H1 (cell line): Measurements from ENCODE around the gene EPB41L3. TPM values are rescaled to one million over a fixed set of nuclear protein-coding genes. Genes with fewer than 3 reads are reported as not detected.

Experiments
- CTCF ChIA-PET: fragments of 300-600 bp; sonication (Branson Sonifier 250); formaldehyde crosslinking; loops from one replicate; lab custom pipeline; 2021; ENCODE audit not compliant: partially characterized antibody; lab: Charles Lee
- POLR2A ChIA-PET: fragments of 300-600 bp; sonication (Branson Sonifier 250); formaldehyde crosslinking; loops from one replicate; lab custom pipeline; 2021; ENCODE audit warnings: inconsistent platforms; ENCODE audit not compliant: partially characterized antibody; lab: Charles Lee
- DNase-seq, 2 experiments: peaks; one replicate each; pipeline versions ENCODE4 v3.0.0 to v3.0.0-alpha.2; 2010 to 2022; ENCODE audit warnings: low spot score in 2 of 2, low read depth in 1 of 2, mixed read lengths in 1 of 2
- FAIRE-seq: peaks from 2 replicates; lab custom pipeline; 2011; peaks lifted over from hg19 to GRCh38; lab: Jason Lieb, UNC
- H2AFZ ChIP-seq: 2 replicates; pipeline ENCODE4 v1.8.1; 2012; ENCODE audit warnings: low read length, inconsistent platforms
- H2AK5ac ChIP-seq: 2 replicates; pipeline ENCODE4 v1.6.1; 2013; ENCODE audit warnings: low read depth, low read length
- H2BK120ac ChIP-seq: replicated peaks from 2 replicates; pipeline ENCODE3; 2013; ENCODE audit warnings: low read depth, low read length, inconsistent platforms
- H2BK12ac ChIP-seq: 2 replicates; pipeline ENCODE4 v1.6.1; 2013; ENCODE audit warnings: low read depth, low read length
- H2BK15ac ChIP-seq: 2 replicates; pipeline ENCODE4 v1.6.1; 2013; ENCODE audit warnings: low read length
- H2BK20ac ChIP-seq: 2 replicates; pipeline ENCODE4 v1.6.1; 2013; ENCODE audit warnings: low read length
- H2BK5ac ChIP-seq: 2 replicates; pipeline ENCODE4 v1.6.1; 2013; ENCODE audit warnings: low read depth, low read length
- H3K14ac ChIP-seq: 2 replicates; pipeline ENCODE4 v1.6.1; 2013; ENCODE audit warnings: inconsistent platforms; ENCODE audit not compliant: insufficient read length
- H3K18ac ChIP-seq: 2 replicates; pipeline ENCODE4 v1.6.1; 2013; ENCODE audit warnings: low read length; ENCODE audit errors: extremely low read depth
- H3K23ac ChIP-seq: 2 replicates; pipeline ENCODE4 v1.6.1; 2013; ENCODE audit warnings: inconsistent platforms; ENCODE audit not compliant: insufficient read length
- H3K23me2 ChIP-seq: 2 replicates; pipeline ENCODE4 v1.6.1; 2013; ENCODE audit warnings: low read depth, low read length
- H3K27ac ChIP-seq: 2 replicates; pipeline ENCODE4 v1.6.1; 2011; ENCODE audit warnings: low read depth, low read length, inconsistent platforms
- H3K27me3 ChIP-seq, 4 experiments: replicated peaks in 1 of 4; 1 replicate in 1 of 4; 2 replicates in 3 of 4; pipeline versions ENCODE4 v1.6.1 to v1.8.1; 2011 to 2013; ENCODE audit warnings: low read length in 3 of 4, mild to moderate bottlenecking in 3 of 4, inconsistent platforms in 2 of 4, mixed read lengths in 2 of 4, moderate library complexity in 1 of 4; ENCODE audit not compliant: control insufficient read depth in 3 of 4, insufficient read depth in 3 of 4; ENCODE audit errors: extremely low read depth in 1 of 4
- H3K36me3 ChIP-seq, 4 experiments: 2 replicates each; pipeline versions ENCODE4 v1.6.1 to v1.8.1; 2011 to 2013; ENCODE audit warnings: mild to moderate bottlenecking in 4 of 4, low read length in 3 of 4, moderate library complexity in 2 of 4, control low read depth in 1 of 4, inconsistent platforms in 1 of 4; ENCODE audit not compliant: insufficient read depth in 4 of 4, control insufficient read depth in 2 of 4
- H3K4ac ChIP-seq: replicated peaks from 2 replicates; pipeline ENCODE3; 2013; ENCODE audit warnings: low read length, low read depth, mixed read lengths, inconsistent platforms; ENCODE audit not compliant: insufficient read length
- H3K4me1 ChIP-seq, 4 experiments: replicated peaks in 1 of 4; 1 replicate in 1 of 4; 2 replicates in 3 of 4; pipeline versions ENCODE4 v1.6.1 to v1.8.1; 2011 to 2013; ENCODE audit warnings: low read length in 3 of 4, inconsistent platforms in 2 of 4, mixed read lengths in 1 of 4; ENCODE audit not compliant: insufficient read depth in 4 of 4, control insufficient read depth in 3 of 4
- H3K4me2 ChIP-seq, 2 experiments: 2 replicates each; pipeline versions ENCODE4 v1.6.1 to v1.8.1; 2011 to 2013; ENCODE audit warnings: low read depth in 2 of 2, low read length in 2 of 2, control low read depth in 1 of 2, inconsistent platforms in 1 of 2, mild to moderate bottlenecking in 1 of 2; ENCODE audit not compliant: insufficient read depth in 1 of 2
- H3K4me3 ChIP-seq, 4 experiments: fragments of 200-600, 300-600 bp in 1 of 4; sonication (generic), shearing (Covaris generic), sonication (Bioruptor Twin) in 1 of 4; 2 replicates each; pipeline versions ENCODE4 v1.5.1 to v1.8.1; 2011 to 2016; ENCODE audit warnings: low read length in 4 of 4, low read depth in 3 of 4, control low read depth in 2 of 4, inconsistent platforms in 2 of 4, mild to moderate bottlenecking in 2 of 4, mixed read lengths in 1 of 4, moderate library complexity in 1 of 4; ENCODE audit not compliant: insufficient read depth in 2 of 4; ENCODE audit errors: extremely low read depth in 1 of 4
- H3K56ac ChIP-seq: replicated peaks from 2 replicates; pipeline ENCODE3; 2013; ENCODE audit warnings: low read depth, mild to moderate bottlenecking, mixed read lengths, low read length, inconsistent platforms; ENCODE audit not compliant: insufficient read length
- H3K79me1 ChIP-seq: 2 replicates; pipeline ENCODE4 v1.6.1; 2013; ENCODE audit warnings: low read depth, low read length, control low read depth
- H3K79me2 ChIP-seq, 2 experiments: 2 replicates each; pipeline versions ENCODE4 v1.6.1 to v1.8.1; 2012 to 2013; ENCODE audit warnings: low read length in 2 of 2, mild to moderate bottlenecking in 2 of 2, inconsistent platforms in 1 of 2; ENCODE audit not compliant: insufficient read depth in 2 of 2, control insufficient read depth in 1 of 2
- H3K9ac ChIP-seq, 4 experiments: replicated peaks in 1 of 4; 1 replicate in 1 of 4; 2 replicates in 3 of 4; pipeline versions ENCODE4 v1.6.1 to v1.8.1; 2011 to 2013; ENCODE audit warnings: low read depth in 3 of 4, low read length in 3 of 4, control low read depth in 2 of 4, mild to moderate bottlenecking in 2 of 4, moderate library complexity in 2 of 4, inconsistent platforms in 1 of 4; ENCODE audit errors: extremely low read depth in 1 of 4
- H3K9me3 ChIP-seq, 2 experiments: 2 replicates each; pipeline versions ENCODE4 v1.6.1 to v1.8.1; 2012 to 2013; ENCODE audit warnings: mild to moderate bottlenecking in 2 of 2, moderate library complexity in 2 of 2, control low read depth in 1 of 2, inconsistent platforms in 1 of 2, low read depth in 1 of 2, low read length in 1 of 2, mixed read lengths in 1 of 2; ENCODE audit not compliant: insufficient read depth in 2 of 2
- H4K20me1 ChIP-seq, 2 experiments: replicated peaks in 1 of 2; 2 replicates each; pipeline versions ENCODE3 to v1.8.1; 2011 to 2013; ENCODE audit warnings: inconsistent platforms in 2 of 2, low read length in 2 of 2, mild to moderate bottlenecking in 1 of 2; ENCODE audit not compliant: insufficient read depth in 2 of 2, control insufficient read depth in 1 of 2
- H4K5ac ChIP-seq: 2 replicates; pipeline ENCODE4 v1.6.1; 2013; ENCODE audit warnings: low read length, low read depth, mixed read lengths, inconsistent platforms; ENCODE audit not compliant: insufficient read length
- H4K8ac ChIP-seq: 2 replicates; pipeline ENCODE4 v1.8.0; 2013; ENCODE audit warnings: mild to moderate bottlenecking, moderate library complexity, low read length, inconsistent platforms; ENCODE audit not compliant: insufficient read depth; ENCODE audit errors: extremely low read depth
- H4K91ac ChIP-seq: replicated peaks from 2 replicates; pipeline ENCODE3; 2013; ENCODE audit warnings: low read length, mixed read lengths, inconsistent platforms; ENCODE audit not compliant: insufficient read length
- CBX5 ChIP-seq: fragments of 300-800, 300-1000 bp; sonication (generic); IDR thresholded peaks from 2 replicates; pipeline ENCODE4 v1.7.1; 2016; ENCODE audit warnings: antibody characterized with exemption, low read length, low read depth
- PHF8 ChIP-seq: fragments of 200-600 bp; sonication (generic); conservative IDR thresholded peaks from 2 replicates; pipeline ENCODE4 v1.7.1; 2012; ENCODE audit warnings: low read depth, mild to moderate bottlenecking, inconsistent platforms, low read length, moderate library complexity
- POLR2A ChIP-seq, 2 experiments: IDR thresholded peaks; 1 replicate in 1 of 2; 2 replicates in 1 of 2; pipeline ENCODE4 v1.6.1; 2011; ENCODE audit warnings: low read depth in 2 of 2, low read length in 2 of 2, mild to moderate bottlenecking in 2 of 2; ENCODE audit errors: control extremely low read depth in 1 of 2
- RAD21 ChIP-seq, 2 experiments: IDR thresholded peaks in 1 of 2; conservative IDR thresholded peaks in 1 of 2; 2 replicates each; pipeline ENCODE4 v1.6.1; 2011; ENCODE audit warnings: low read depth in 2 of 2, low read length in 2 of 2, improper control_type of control experiment in 1 of 2, inconsistent platforms in 1 of 2, mild to moderate bottlenecking in 1 of 2, moderate library complexity in 1 of 2
- SIN3A ChIP-seq, 2 experiments: IDR thresholded peaks in 1 of 2; conservative IDR thresholded peaks in 1 of 2; 2 replicates each; pipeline ENCODE4 v1.6.1; 2011 to 2012; ENCODE audit warnings: low read length in 2 of 2, improper control_type of control experiment in 1 of 2, low read depth in 1 of 2, mild to moderate bottlenecking in 1 of 2
- WGBS, 2 experiments: shearing (Covaris generic) in 1 of 2; methylation state at CpG; one replicate each; pipeline versions ENCODE4 v1.1.6 to v1.1.7; 2013 to 2015; ENCODE audit warnings: low lambda C conversion rate in 2 of 2, mixed read lengths in 2 of 2, inconsistent platforms in 1 of 2, low coverage in 1 of 2, missing lambda C conversion rate in 1 of 2; ENCODE audit not compliant: insufficient replicate concordance in 2 of 2, insufficient coverage in 1 of 2, insufficient read length in 1 of 2; ENCODE audit errors: extremely low coverage in 1 of 2, missing lambda C conversion rate in 1 of 2; 5-methylcytosine and 5-hydroxymethylcytosine counted together
- polyA plus RNA-seq, 7 experiments: library from polyadenylated mRNA; depleted of rRNA in 3 of 7; stranded (reverse) in 5 of 7; unstranded in 2 of 7; fragments of >200 nt in 5 of 7; fragments of 200-250 nt in 2 of 7; gene quantifications; 1 replicate in 5 of 7; 2 replicates in 1 of 7; 4 replicates in 1 of 7; pipeline versions ENCODE4 v1.2.1 to v1.2.3, GENCODE V29; 2011 to 2013; ENCODE audit warnings: missing spikeins in 2 of 7, mixed read lengths in 2 of 7
- total RNA-seq: library from RNA; stranded (reverse); fragmentation: NEBNext Ultra II Directional; extraction: Animal tissue kit (Norgen Biotek cat#: 25700); gene quantifications from 2 replicates; pipeline ENCODE4 v1.2.1, GENCODE V29; 2021
- TF ChIP-seq, protein P1 (sequence below), 3 experiments: IDR thresholded peaks; 1 replicate in 2 of 3; 2 replicates in 1 of 3; pipeline versions ENCODE4 v1.5.1 to v1.6.1; 2011; ENCODE audit warnings: low read length in 3 of 3, mild to moderate bottlenecking in 3 of 3, inconsistent platforms in 2 of 3, low read depth in 1 of 3, moderate library complexity in 1 of 3; ENCODE audit not compliant: insufficient read depth in 1 of 3; ENCODE audit errors: control extremely low read depth in 1 of 3

The EPB41L3 gene
- total and polyA plus RNA-seq, 2 of the 8 experiments (the other 6 are each of a cell fraction or from before 2014, with no cell fraction given), result 7.9 to 16.1 TPM

DNA sequence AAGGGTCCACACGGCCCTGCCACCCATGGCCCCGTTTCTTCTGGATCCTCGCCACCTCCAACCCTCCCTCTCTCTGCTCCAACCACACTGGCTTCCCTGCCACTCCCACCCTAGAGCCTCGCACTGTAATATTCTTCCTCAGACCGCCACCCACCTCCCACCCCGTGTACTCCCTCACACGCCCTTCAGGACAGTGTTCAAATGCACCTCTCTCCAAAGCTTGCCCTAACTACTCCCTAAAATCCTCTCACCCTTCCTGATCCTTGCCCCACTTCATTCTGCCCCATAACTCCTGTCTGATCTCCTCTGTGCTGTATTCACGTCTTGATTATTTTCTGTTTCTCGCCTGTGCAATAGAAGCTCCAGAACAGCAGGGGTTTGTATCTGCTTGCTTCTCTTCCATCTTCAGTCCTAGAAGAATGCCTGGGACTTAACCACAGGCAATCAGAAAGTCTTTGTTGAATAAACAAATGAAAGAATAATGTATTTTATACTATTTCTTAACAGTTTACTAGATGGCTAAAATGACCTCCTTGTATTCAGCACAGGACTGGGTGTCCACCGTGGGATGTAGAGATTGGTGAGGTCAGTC is 25.5 kb downstream of the EPB41L3 start:
- no peak overlapping the region for H3K27ac ChIP-seq
- H3K36me3 ChIP-seq, result no peaks in the 10 kb centered on the region; a peak in 1 of 8 replicates
- no peak overlapping the region for H3K4me2 ChIP-seq
- POLR2A ChIA-PET, result no interaction called here
- no peak overlapping the region for H2AFZ ChIP-seq
- no peak for FAIRE-seq
- no peak overlapping the region for H3K9ac ChIP-seq
- no peaks in the 10 kb centered on the region for H3K27me3 ChIP-seq
- no peak overlapping the region for H2BK5ac ChIP-seq
- H3K9me3 ChIP-seq, result no peaks in the 10 kb centered on the region
- TF ChIP-seq, protein P1, sequence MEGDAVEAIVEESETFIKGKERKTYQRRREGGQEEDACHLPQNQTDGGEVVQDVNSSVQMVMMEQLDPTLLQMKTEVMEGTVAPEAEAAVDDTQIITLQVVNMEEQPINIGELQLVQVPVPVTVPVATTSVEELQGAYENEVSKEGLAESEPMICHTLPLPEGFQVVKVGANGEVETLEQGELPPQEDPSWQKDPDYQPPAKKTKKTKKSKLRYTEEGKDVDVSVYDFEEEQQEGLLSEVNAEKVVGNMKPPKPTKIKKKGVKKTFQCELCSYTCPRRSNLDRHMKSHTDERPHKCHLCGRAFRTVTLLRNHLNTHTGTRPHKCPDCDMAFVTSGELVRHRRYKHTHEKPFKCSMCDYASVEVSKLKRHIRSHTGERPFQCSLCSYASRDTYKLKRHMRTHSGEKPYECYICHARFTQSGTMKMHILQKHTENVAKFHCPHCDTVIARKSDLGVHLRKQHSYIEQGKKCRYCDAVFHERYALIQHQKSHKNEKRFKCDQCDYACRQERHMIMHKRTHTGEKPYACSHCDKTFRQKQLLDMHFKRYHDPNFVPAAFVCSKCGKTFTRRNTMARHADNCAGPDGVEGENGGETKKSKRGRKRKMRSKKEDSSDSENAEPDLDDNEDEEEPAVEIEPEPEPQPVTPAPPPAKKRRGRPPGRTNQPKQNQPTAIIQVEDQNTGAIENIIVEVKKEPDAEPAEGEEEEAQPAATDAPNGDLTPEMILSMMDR (IDR thresholded peaks at IDR 0.05; ENCODE audit: control extremely low read depth in 1 of 3, insufficient read depth in 1 of 3, low read depth in 1 of 3, low read length in 3 of 3), result no peak
- TF ChIP-seq POLR2A (IDR thresholded peaks at IDR 0.05; ENCODE audit: control extremely low read depth in 1 of 2, low read depth in 2 of 2, low read length in 2 of 2) (no peak), SIN3A (conservative IDR thresholded peaks at IDR 0.05 in 1 of 2, IDR thresholded peaks at IDR 0.05 in 1 of 2; ENCODE audit: low read depth in 1 of 2, low read length in 2 of 2) (no peak), CBX5 (no peak), PHF8 (no peak), RAD21 (IDR thresholded peaks at IDR 0.05 in 1 of 2, conservative IDR thresholded peaks at IDR 0.05 in 1 of 2; ENCODE audit: low read depth in 2 of 2, low read length in 2 of 2) (no peak)
- TF ChIP-seq, all 59 proteins: peak for 0
- Histone ChIP-seq H3K4me1 (no peaks in the 10 kb centered on the region), H3K79me1 (no peaks in the 10 kb centered on the region), H3K4me3 (no peak overlapping the region), H2BK15ac (no peak overlapping the region), H4K8ac (no peak overlapping the region), H3K56ac (no peak overlapping the region), H4K20me1 (no peaks in the 10 kb centered on the region), H4K91ac (no peak overlapping the region), H2BK120ac (no peak overlapping the region), H3K23ac (no peak overlapping the region), H3K4ac (no peak overlapping the region), H3K14ac (no peak overlapping the region), H4K5ac (no peak overlapping the region), H3K18ac (no peak overlapping the region), H2BK20ac (no peak overlapping the region), H2BK12ac (no peak overlapping the region), H2AK5ac (no peak overlapping the region), H3K23me2 (no peaks in the 10 kb centered on the region), H3K79me2 (no peaks in the 10 kb centered on the region)
- WGBS, 2 experiments, result 96% methylated on average over 10 of the region's 10 CpGs; no CpG with 5 or more reads in 1 of the 2 experiments
- CTCF ChIA-PET, result interaction anchor here (0.8 to 1.4 kb wide), 2 partner anchors 14 to 28 kb away, joined by 3 to 5 read pairs; no protein-coding TSS in a partner anchor
- no peak for DNase-seq
